Suprapubic skin (tissue), 4 donors: ENCODE data around the gene IFNAR1.

Source experiments
- POLR2A ChIP-seq, 2 donors: fragments of 450-650 bp; IDR thresholded peaks; one replicate each; pipeline ENCODE4 v1.6.1; 2017; ENCODE audit warnings: antibody characterized with exemption in 2 of 2, mild to moderate bottlenecking in 2 of 2, moderate library complexity in 2 of 2
- POLR2AphosphoS5 ChIP-seq, 3 donors: sonication (generic); formaldehyde crosslinking; IDR thresholded peaks; one replicate each; pipeline ENCODE4 v1.6.1; 2017; ENCODE audit warnings: antibody characterized with exemption in 3 of 3
- TF ChIP-seq, protein P1 (sequence below), 2 donors: fragments of 200-600 bp in 1 of 2; fragments of 450-650 bp in 1 of 2; sonication (generic) in 1 of 2; IDR thresholded peaks; one replicate each; pipeline ENCODE4 v1.5.1; 2016 to 2019; ENCODE audit warnings: antibody characterized with exemption in 2 of 2, mild to moderate bottlenecking in 1 of 2, moderate library complexity in 1 of 2

GRCh38 chr21:33286600-33287456 is 37.9 kb upstream of the IFNAR1 start:
- TF ChIP-seq POLR2AphosphoS5 (IDR thresholded peaks at IDR 0.05) (no peak), POLR2A (IDR thresholded peaks at IDR 0.05) (no peak)
- TF ChIP-seq, protein P1, sequence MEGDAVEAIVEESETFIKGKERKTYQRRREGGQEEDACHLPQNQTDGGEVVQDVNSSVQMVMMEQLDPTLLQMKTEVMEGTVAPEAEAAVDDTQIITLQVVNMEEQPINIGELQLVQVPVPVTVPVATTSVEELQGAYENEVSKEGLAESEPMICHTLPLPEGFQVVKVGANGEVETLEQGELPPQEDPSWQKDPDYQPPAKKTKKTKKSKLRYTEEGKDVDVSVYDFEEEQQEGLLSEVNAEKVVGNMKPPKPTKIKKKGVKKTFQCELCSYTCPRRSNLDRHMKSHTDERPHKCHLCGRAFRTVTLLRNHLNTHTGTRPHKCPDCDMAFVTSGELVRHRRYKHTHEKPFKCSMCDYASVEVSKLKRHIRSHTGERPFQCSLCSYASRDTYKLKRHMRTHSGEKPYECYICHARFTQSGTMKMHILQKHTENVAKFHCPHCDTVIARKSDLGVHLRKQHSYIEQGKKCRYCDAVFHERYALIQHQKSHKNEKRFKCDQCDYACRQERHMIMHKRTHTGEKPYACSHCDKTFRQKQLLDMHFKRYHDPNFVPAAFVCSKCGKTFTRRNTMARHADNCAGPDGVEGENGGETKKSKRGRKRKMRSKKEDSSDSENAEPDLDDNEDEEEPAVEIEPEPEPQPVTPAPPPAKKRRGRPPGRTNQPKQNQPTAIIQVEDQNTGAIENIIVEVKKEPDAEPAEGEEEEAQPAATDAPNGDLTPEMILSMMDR (IDR thresholded peaks at IDR 0.05): no peak
